Liver (tissue), 9 donors: ENCODE data around the gene SEMA3B. TPM values are rescaled to one million over a fixed set of nuclear protein-coding genes. Genes with fewer than 3 reads are reported as not detected.

Experiments
- DNase-seq: peaks from one replicate; pipeline ENCODE4 v3.0.0-alpha.2; 2017; ENCODE audit warnings: low spot score
- H3K27ac ChIP-seq, 2 donors: one replicate each; pipeline ENCODE4 v1.7.0; 2013; ENCODE audit warnings: inconsistent platforms in 2 of 2, low read length in 2 of 2, control low read depth in 1 of 2, low read depth in 1 of 2, mild to moderate bottlenecking in 1 of 2
- H3K27me3 ChIP-seq, 4 donors: one replicate each; pipeline versions ENCODE4 v1.6.1 to v1.7.0; 2013; ENCODE audit warnings: low read length in 3 of 4, inconsistent platforms in 1 of 4, mild to moderate bottlenecking in 1 of 4, moderate library complexity in 1 of 4; ENCODE audit not compliant: control insufficient read depth in 4 of 4, insufficient read depth in 4 of 4
- H3K36me3 ChIP-seq, 4 donors: one replicate each; pipeline versions ENCODE4 v1.6.1 to v1.7.0; 2013; ENCODE audit warnings: low read length in 3 of 4, mild to moderate bottlenecking in 3 of 4, low read depth in 1 of 4, moderate library complexity in 1 of 4; ENCODE audit not compliant: control insufficient read depth in 4 of 4, insufficient read depth in 3 of 4
- H3K4me1 ChIP-seq, 4 donors: one replicate each; pipeline versions ENCODE4 v1.6.1 to v1.7.0; 2013; ENCODE audit warnings: low read length in 3 of 4, mild to moderate bottlenecking in 3 of 4, moderate library complexity in 1 of 4; ENCODE audit not compliant: control insufficient read depth in 4 of 4, insufficient read depth in 4 of 4
- H3K4me3 ChIP-seq, 3 donors: one replicate each; pipeline versions ENCODE4 v1.6.1 to v1.7.0; 2013; ENCODE audit warnings: low read length in 3 of 3, control low read depth in 1 of 3, low read depth in 1 of 3, mild to moderate bottlenecking in 1 of 3
- H3K9ac ChIP-seq, 2 donors: one replicate each; pipeline ENCODE4 v1.7.0; 2013; ENCODE audit warnings: low read length in 2 of 2, mild to moderate bottlenecking in 2 of 2, moderate library complexity in 2 of 2, control low read depth in 1 of 2, low read depth in 1 of 2
- H3K9me3 ChIP-seq, 4 donors: one replicate each; pipeline versions ENCODE4 v1.6.1 to v1.7.0; 2013; ENCODE audit warnings: low read length in 3 of 4; ENCODE audit not compliant: control insufficient read depth in 4 of 4
- ATF3 ChIP-seq: IDR thresholded peaks from 2 replicates; pipeline ENCODE4 v1.6.1; 2016; ENCODE audit warnings: antibody characterized with exemption
- CTCF ChIP-seq: fragments of 150-350 bp; IDR thresholded peaks from 2 replicates; pipeline ENCODE4 v1.5.1; 2017; ENCODE audit warnings: improper control_type of control experiment, low read depth, low read length; ENCODE audit not compliant: missing input control
- FOXA1 ChIP-seq: IDR thresholded peaks from 2 replicates; pipeline ENCODE4 v1.6.1; 2016; ENCODE audit warnings: antibody characterized with exemption
- FOXA2 ChIP-seq: IDR thresholded peaks from 2 replicates; pipeline ENCODE4 v1.6.1; 2016; ENCODE audit warnings: antibody characterized with exemption
- HNF4A ChIP-seq, 2 donors: conservative IDR thresholded peaks; 2 replicates each; pipeline ENCODE4 v1.6.1; 2016; ENCODE audit warnings: antibody characterized with exemption in 2 of 2, mild to moderate bottlenecking in 2 of 2
- HNF4G ChIP-seq: IDR thresholded peaks from 2 replicates; pipeline ENCODE4 v1.6.1; 2016; ENCODE audit warnings: antibody characterized with exemption
- JUND ChIP-seq, 2 donors: IDR thresholded peaks; 2 replicates each; pipeline ENCODE4 v1.6.1; 2016; ENCODE audit warnings: antibody characterized with exemption in 2 of 2
- RAD21 ChIP-seq, 2 donors: IDR thresholded peaks; 2 replicates each; pipeline ENCODE4 v1.6.1; 2016; ENCODE audit warnings: antibody characterized with exemption in 2 of 2, mild to moderate bottlenecking in 2 of 2
- RXRA ChIP-seq, 2 donors: IDR thresholded peaks; 2 replicates each; pipeline ENCODE4 v1.6.1; 2017 to 2018; ENCODE audit warnings: antibody characterized with exemption in 2 of 2, mild to moderate bottlenecking in 1 of 2
- SP1 ChIP-seq: IDR thresholded peaks from 2 replicates; pipeline ENCODE4 v1.6.1; 2018; ENCODE audit warnings: antibody characterized with exemption, mild to moderate bottlenecking
- TAF1 ChIP-seq: conservative IDR thresholded peaks from 2 replicates; pipeline ENCODE4 v1.6.1; 2016; ENCODE audit warnings: antibody characterized with exemption, mild to moderate bottlenecking
- YY1 ChIP-seq: IDR thresholded peaks from 2 replicates; pipeline ENCODE4 v1.6.1; 2016; ENCODE audit warnings: antibody characterized with exemption, mild to moderate bottlenecking
- WGBS: extraction: QIAGEN DNeasy Blood & Tissue Kit; methylation state at CpG from one replicate; pipeline ENCODE4 v1.1.7; 2013; 5-methylcytosine and 5-hydroxymethylcytosine counted together
- polyA plus RNA-seq, 2 donors: library from polyadenylated mRNA; stranded (reverse) in 1 of 2; unstranded in 1 of 2; fragments of 200-250 nt in 1 of 2; fragments of >200 nt in 1 of 2; fragmentation: Nextera tagmentation in 1 of 2; extraction: Ambion mirVana in 1 of 2; gene quantifications; one replicate each; pipeline versions ENCODE4 v1.2.1 to v1.2.3, GENCODE V29; 2013 to 2015
- total RNA-seq, 2 donors: library from RNA; depleted of rRNA; stranded (reverse); fragments of >200 nt; gene quantifications; one replicate each; pipeline ENCODE4 v1.2.3, GENCODE V29; 2014
- TF ChIP-seq, protein P1 (sequence below): IDR thresholded peaks from 2 replicates; pipeline ENCODE4 v1.6.1; 2016; ENCODE audit warnings: antibody characterized with exemption
- donor health status: healthy.
- donor health status: healthy.
- donor health status: healthy.
- donor health status: healthy.
- donor health status: healthy.

Gene SEMA3B
- total and polyA plus RNA-seq, 4 donors: 0.40 to 1.5 (median 0.93) TPM

DNA sequence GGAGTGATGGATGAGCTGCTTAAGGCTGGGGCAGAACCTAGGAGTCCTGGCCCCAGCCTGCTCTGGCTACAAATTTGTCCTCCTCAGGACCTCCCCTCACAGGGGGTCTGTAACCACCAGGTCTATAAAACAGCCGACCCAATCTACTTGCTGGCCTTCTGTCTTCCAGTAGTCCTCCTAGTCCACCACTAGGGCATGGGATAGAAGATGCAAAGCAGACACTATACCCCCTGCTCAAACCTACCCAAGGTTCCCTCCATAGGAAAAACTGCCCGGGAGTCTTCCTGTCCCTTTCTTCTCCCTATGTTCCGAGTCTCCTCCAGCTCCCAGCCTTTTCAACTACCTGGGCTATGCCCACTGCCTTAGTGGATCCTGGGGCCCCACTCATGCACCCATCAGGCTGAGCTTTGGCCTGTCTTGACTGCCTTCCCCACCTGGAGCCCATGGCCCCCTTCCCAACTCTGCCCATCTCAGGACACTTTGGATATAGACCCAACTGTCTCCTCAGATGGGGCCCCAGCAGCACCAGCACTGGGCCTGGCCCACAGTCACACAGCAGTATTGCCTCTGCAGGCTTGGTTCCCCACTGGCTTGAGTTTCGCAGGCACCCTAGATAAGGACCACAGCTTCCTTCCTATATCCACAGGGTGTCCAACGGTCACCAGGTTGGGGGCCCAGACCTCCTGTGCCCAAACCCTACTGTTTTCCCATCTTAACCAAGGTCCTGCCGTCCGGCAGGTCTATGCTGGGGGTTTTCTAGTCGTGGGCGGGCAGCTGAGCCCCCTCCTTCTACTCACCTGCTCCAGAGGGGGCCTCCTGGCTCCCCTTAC lies 29.2 kb downstream of the SEMA3B start:
- no peaks in the 10 kb centered on the region for H3K27me3 ChIP-seq
- TF ChIP-seq CTCF: peak; percentile 9
- TF ChIP-seq JUND (IDR thresholded peaks at IDR 0.05): no peak
- H3K9me3 ChIP-seq: no peaks in the 10 kb centered on the region
- DNase-seq: peak; percentile 50
- H3K4me1 ChIP-seq: peaks cover 10 to 46% (median 27%) of the 10 kb centered on the region in 4 donors
- H3K27ac ChIP-seq: peak overlapping the region; percentile 84 to 95
- peak overlapping the region; percentile 81 to 90 for H3K9ac ChIP-seq
- 66% methylated on average over 9 of the region's 9 CpGs for WGBS
- H3K4me3 ChIP-seq: peak overlapping the region in 2 of 3 donors; percentile 54 to 67
- H3K36me3 ChIP-seq: peaks cover 0 to 3% (median 0%) of the 10 kb centered on the region in 4 donors

DNA sequence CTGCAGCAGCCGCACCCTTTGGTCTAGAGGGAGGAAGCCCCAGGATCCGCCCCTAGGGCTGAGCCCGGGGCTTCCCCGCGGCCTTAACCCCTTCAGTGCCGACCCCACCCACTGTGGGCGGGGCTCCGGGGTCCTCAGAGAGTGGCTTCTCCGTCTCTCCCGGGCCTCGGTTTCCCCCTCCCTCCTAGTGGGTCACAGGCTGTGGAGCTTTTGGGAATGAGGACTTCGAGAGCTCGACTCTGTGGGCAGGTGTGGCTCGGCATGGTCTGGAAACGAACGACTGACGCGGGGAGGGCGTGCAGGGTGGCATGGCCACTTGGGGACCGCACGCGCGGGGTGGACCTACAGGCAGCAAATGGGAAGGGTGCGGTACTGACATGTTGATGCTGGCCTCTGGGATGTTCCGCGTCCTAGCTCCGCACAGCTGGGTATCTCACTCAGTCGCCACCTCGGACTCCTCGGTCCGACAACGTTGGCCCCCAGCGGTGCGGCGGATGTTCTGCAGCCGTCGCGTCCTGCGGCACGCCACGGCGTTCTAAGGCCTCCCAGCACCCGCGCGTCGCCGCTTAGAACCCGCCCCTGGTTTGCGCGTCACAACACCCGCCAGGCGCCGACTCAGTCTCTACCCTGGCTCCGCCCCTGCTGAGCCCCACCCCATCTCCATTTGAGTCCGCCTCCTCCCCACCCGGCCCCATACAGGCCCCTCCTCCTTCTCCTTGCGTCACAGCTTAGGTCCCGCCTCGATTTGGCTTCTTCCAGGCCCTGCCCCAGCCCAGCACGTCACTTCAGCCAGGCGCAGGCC lies 30.1 kb downstream of the SEMA3B start, which contains the start of the genes HYAL3 and NAA80:
Gene HYAL3, minus strand, starts transcription at position 570 of the 802 bp plus-strand sequence. CDS start 3,803 bp downstream, outside the sequence.
Gene NAA80, minus strand, starts transcription at position 570 of the 802 bp plus-strand sequence. CDS start 1,942 bp downstream, outside the sequence.
- peak; percentile 99 for DNase-seq
- WGBS: under 1% methylated on average over 61 of the region's 61 CpGs
- H3K27ac ChIP-seq: peak within 1 kb of the TSS; percentile 84 to 95
- H3K27me3 ChIP-seq: no peaks in the 10 kb centered on the region
- H3K36me3 ChIP-seq: peaks cover 0 to 3% (median 0%) of the 10 kb centered on the region in 4 donors
- H3K4me3 ChIP-seq: peak within 1 kb of the TSS; percentile 54 to 86 (median 67)
- peak within 1 kb of the TSS; percentile 81 to 90 for H3K9ac ChIP-seq
- peaks cover 12 to 49% (median 31%) of the 10 kb centered on the region in 4 donors for H3K4me1 ChIP-seq
- H3K9me3 ChIP-seq: no peaks in the 10 kb centered on the region
- TF ChIP-seq YY1 (peak; percentile 55), RAD21 (IDR thresholded peaks at IDR 0.05) (no peak), CTCF (peak; percentile 33), TAF1 (peak; percentile 66), ATF3 (peak; percentile 69), HNF4A (conservative IDR thresholded peaks at IDR 0.05) (no peak)

DNA sequence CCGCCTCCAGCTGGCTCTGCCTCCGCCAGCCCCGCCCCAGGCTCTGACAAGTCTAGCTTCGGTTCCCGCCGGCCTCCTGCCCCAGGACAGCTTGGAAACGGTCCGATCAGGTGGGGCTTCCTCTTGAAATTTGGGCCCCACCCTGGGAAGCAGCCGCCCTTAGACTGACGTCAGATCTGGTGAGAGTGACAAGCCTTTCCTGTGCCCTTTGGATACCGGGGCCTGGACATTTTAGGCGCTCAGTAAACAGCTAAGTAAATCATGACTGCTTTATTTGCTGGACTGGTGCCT lies 30.6 kb downstream of the SEMA3B start:
- H3K36me3 ChIP-seq: peaks cover 0 to 3% (median 0%) of the 10 kb centered on the region in 4 donors
- H3K9me3 ChIP-seq: no peaks in the 10 kb centered on the region
- peak overlapping the region; percentile 24 to 85 for H3K9ac ChIP-seq
- 1% methylated on average over 12 of the region's 12 CpGs for WGBS
- peak overlapping the region in 2 of 3 donors; percentile 1 to 10 for H3K4me3 ChIP-seq
- peak overlapping the region; percentile 84 to 95 for H3K27ac ChIP-seq
- H3K4me1 ChIP-seq: peaks cover 12 to 49% (median 31%) of the 10 kb centered on the region in 4 donors
- H3K27me3 ChIP-seq: no peaks in the 10 kb centered on the region
- DNase-seq: no peak
- no peak for TF ChIP-seq TAF1
- TF ChIP-seq RAD21 (IDR thresholded peaks at IDR 0.05): peak in 1 of 2 donors; percentile 51
- peak; percentile 79 to 90 for TF ChIP-seq JUND (IDR thresholded peaks at IDR 0.05)
- peak; percentile 94 for TF ChIP-seq SP1
- TF ChIP-seq YY1: peak; percentile 61
- TF ChIP-seq, protein P1, sequence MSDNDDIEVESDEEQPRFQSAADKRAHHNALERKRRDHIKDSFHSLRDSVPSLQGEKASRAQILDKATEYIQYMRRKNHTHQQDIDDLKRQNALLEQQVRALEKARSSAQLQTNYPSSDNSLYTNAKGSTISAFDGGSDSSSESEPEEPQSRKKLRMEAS: peak; percentile 89
- no peak for TF ChIP-seq CTCF
- TF ChIP-seq RXRA (IDR thresholded peaks at IDR 0.05): peak; percentile 38 to 71
- peak; percentile 60 for TF ChIP-seq HNF4G
- TF ChIP-seq FOXA2: peak; percentile 95
- peak; percentile 89 for TF ChIP-seq FOXA1
